HEK293T (cell line): ENCODE measurements around the gene TMEM131.

Experiments
- CTCF ChIA-PET: fragments of 350-600 bp; formaldehyde crosslinking; extraction: SDS; loops from one replicate; lab custom pipeline; 2021; ENCODE audit warnings: antibody characterized with exemption, inconsistent platforms; lab: Yijun Ruan, JAX
- POLR2A ChIA-PET: fragments of 350-600 bp; formaldehyde crosslinking; extraction: SDS; loops from one replicate; lab custom pipeline; 2020; ENCODE audit warnings: antibody characterized with exemption, inconsistent platforms; lab: Yijun Ruan, JAX
- DNase-seq: peaks from one replicate; pipeline ENCODE4 v3.0.0; 2012; ENCODE audit warnings: mixed read lengths; ENCODE audit errors: extremely low spot score
- ARNT ChIP-seq: fragments of 450-650 bp; IDR thresholded peaks from 2 replicates; pipeline ENCODE4 v1.6.1; 2017; ENCODE audit warnings: mild to moderate bottlenecking
- BHLHE40 ChIP-seq: fragments of 450-650 bp; IDR thresholded peaks from 2 replicates; pipeline ENCODE4 v1.6.1; 2016; ENCODE audit warnings: mild to moderate bottlenecking, moderate library complexity, borderline replicate concordance
- CTBP1 ChIP-seq: fragments of 450-650 bp; IDR thresholded peaks from 2 replicates; pipeline ENCODE4 v1.6.1; 2016; ENCODE audit warnings: borderline replicate concordance
- ELF4 ChIP-seq: fragments of 450-650 bp; IDR thresholded peaks from 2 replicates; pipeline ENCODE4 v1.6.1; 2017; ENCODE audit warnings: antibody characterized with exemption
- FOXK2 ChIP-seq: fragments of 450-650 bp; IDR thresholded peaks from 2 replicates; pipeline ENCODE4 v1.6.1; 2016; ENCODE audit warnings: mild to moderate bottlenecking
- FOXM1 ChIP-seq: fragments of 450-650 bp; IDR thresholded peaks from 2 replicates; pipeline ENCODE4 v1.6.1; 2017; ENCODE audit warnings: mild to moderate bottlenecking, borderline replicate concordance
- HDGF ChIP-seq: fragments of 450-650 bp; IDR thresholded peaks from 2 replicates; pipeline ENCODE4 v1.6.1; 2017; ENCODE audit warnings: antibody characterized with exemption, borderline replicate concordance
- L3MBTL2 ChIP-seq: fragments of 450-650 bp; conservative IDR thresholded peaks from 2 replicates; pipeline ENCODE4 v1.6.1; 2016; ENCODE audit warnings: mild to moderate bottlenecking
- LEF1 ChIP-seq: fragments of 450-650 bp; IDR thresholded peaks from 2 replicates; pipeline ENCODE4 v1.6.1; 2017; ENCODE audit warnings: mild to moderate bottlenecking, borderline replicate concordance
- NFRKB ChIP-seq: fragments of 450-650 bp; IDR thresholded peaks from 2 replicates; pipeline ENCODE4 v1.6.1; 2016; ENCODE audit warnings: mild to moderate bottlenecking, moderate library complexity
- PKNOX1 ChIP-seq: fragments of 450-650 bp; IDR thresholded peaks from 2 replicates; pipeline ENCODE4 v1.6.1; 2016
- SP1 ChIP-seq: fragments of 450-650 bp; IDR thresholded peaks from 2 replicates; pipeline ENCODE4 v1.6.1; 2017
- SUZ12 ChIP-seq: fragments of 450-650 bp; IDR thresholded peaks from 2 replicates; pipeline ENCODE4 v1.6.1; 2016; ENCODE audit warnings: mild to moderate bottlenecking
- TARDBP ChIP-seq: fragments of 450-650 bp; IDR thresholded peaks from 2 replicates; pipeline ENCODE4 v1.6.1; 2016
- ZNF384 ChIP-seq: fragments of 450-650 bp; IDR thresholded peaks from 2 replicates; pipeline ENCODE4 v1.6.1; 2016

TMEM131 gene

DNA sequence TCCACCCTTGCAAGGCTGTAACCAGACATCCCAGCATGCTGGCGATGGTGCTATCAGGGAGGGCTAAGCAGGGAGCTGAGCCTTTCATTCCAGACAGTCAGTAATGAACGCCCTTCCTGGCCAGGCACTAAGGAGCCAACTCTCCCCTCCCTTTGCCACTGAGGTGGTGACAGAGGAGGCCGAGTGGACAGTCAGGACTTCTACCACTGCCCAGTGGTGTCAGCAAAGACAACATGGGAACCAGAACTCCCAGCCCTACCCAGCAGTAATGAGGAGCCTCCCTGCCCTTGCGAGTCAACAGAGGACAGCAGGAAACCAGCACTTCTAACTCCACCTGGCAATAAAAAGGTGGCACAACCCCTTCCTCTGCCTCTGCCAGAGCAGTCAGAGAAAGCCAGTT, 213.8 kb downstream of the TMEM131 start:
- ChIA-PET POLR2A (no interaction called here), CTCF (no interaction called here)
- TF ChIP-seq ZNF384 (no peak), FOXK2 (no peak), SP1 (no peak), L3MBTL2 (no peak), FOXM1 (no peak), LEF1 (no peak), SUZ12 (no peak), ARNT (no peak), HDGF (no peak)
- no peak for DNase-seq

- CTCF ChIA-PET, result no interaction called here
- no peak for DNase-seq
- POLR2A ChIA-PET, result no interaction called here
- TF ChIP-seq ARNT (no peak), TARDBP (no peak), NFRKB (no peak), ZNF384 (no peak), BHLHE40 (no peak), CTBP1 (no peak), FOXM1 (no peak), SUZ12 (no peak), ELF4 (no peak)
Measured at GRCh38 chr2:97779141-97779540, 216.6 kb downstream of the TMEM131 start.

GRCh38 chr2:97775074-97775473, 220.7 kb downstream of the TMEM131 start:
- POLR2A ChIA-PET, result no interaction called here
- no peak for DNase-seq
- CTCF ChIA-PET, result interaction anchor here (0.7 to 1.6 kb wide), 8 partner anchors 9 to 282 kb away, joined by 3 to 5 read pairs (median 3); no protein-coding TSS in a partner anchor
- TF ChIP-seq TARDBP (no peak), SP1 (no peak), NFRKB (no peak), BHLHE40 (no peak), ELF4 (no peak), CTBP1 (no peak)

- POLR2A ChIA-PET, result no interaction called here
- peak; percentile 72 for DNase-seq
- TF ChIP-seq L3MBTL2 (no peak), FOXM1 (no peak), BHLHE40 (no peak), NFRKB (no peak), PKNOX1 (no peak), ARNT (no peak)
- CTCF ChIA-PET, result interaction anchor here (0.5 to 1.6 kb wide), 11 partner anchors 10 to 864 kb away, joined by 3 to 5 read pairs (median 3); no protein-coding TSS in a partner anchor
Measured at GRCh38 chr2:97774425-97774824, 221.3 kb downstream of the TMEM131 start.

DNA sequence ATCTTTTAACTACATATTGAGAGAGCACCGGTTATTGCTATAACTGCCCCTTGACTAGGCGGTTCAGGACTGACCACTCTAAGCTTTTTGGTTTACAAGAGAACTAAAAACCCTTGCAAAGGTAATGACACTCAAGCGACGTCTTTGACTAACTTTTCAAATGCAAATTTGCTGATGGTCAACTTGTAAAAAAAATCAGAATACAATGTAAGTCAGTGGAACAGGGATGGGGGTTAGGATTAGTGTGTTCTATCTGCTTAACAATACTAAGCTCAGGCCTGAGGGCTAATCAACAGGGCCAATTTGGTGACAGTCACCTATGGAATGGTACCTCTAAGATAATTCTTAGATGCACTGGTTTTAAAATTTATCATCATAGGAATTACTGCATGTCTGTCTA, 225.3 kb downstream of the TMEM131 start:
- ChIA-PET POLR2A (no interaction called here), CTCF (no interaction called here)
- no peak for DNase-seq
- TF ChIP-seq NFRKB (no peak), SP1 (no peak), LEF1 (no peak), SUZ12 (no peak), ELF4 (no peak), CTBP1 (no peak), PKNOX1 (no peak), HDGF (no peak), L3MBTL2 (no peak), ZNF384 (no peak)

GRCh38 chr2:97769711-97770110, 226.0 kb downstream of the TMEM131 start:
- TF ChIP-seq TARDBP, result no peak
- no peak for TF ChIP-seq L3MBTL2
- ChIA-PET CTCF (interaction anchor here (0.9 kb wide), 1 partner anchor 69 kb away, joined by 3 read pairs; no protein-coding TSS in a partner anchor), POLR2A (no interaction called here)
- no peak for DNase-seq

GRCh38 chr2:97769308-97769707, 226.4 kb downstream of the TMEM131 start:
- no peak for DNase-seq
- POLR2A ChIA-PET, result no interaction called here
- no peak for TF ChIP-seq SUZ12
- no peak for TF ChIP-seq ARNT
- no peak for TF ChIP-seq LEF1
- CTCF ChIA-PET, result interaction anchor here (0.9 kb wide), 1 partner anchor 69 kb away, joined by 3 read pairs; no protein-coding TSS in a partner anchor

DNA sequence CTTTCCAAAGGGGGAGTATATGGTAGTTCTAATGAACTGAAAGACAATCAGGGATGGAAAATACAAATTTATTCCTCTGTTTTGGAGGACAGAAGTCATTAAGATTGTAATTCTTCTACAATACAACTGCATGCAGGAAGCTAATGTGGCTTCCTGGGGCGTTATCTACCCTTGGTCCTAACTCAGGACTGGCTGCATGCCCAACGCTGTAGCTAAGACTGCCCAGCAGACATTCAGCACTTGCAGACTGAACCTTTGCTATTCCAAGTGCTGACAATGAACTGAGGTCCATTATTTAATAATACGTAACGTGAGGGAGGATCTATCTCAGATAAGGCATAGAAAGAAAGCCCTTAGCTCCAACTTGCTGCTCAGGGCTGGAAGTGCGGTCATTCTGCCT, 229.2 kb downstream of the TMEM131 start:
- no peak for TF ChIP-seq NFRKB
- no peak for TF ChIP-seq BHLHE40
- no peak for TF ChIP-seq TARDBP
- no peak for TF ChIP-seq LEF1
- no peak for TF ChIP-seq ZNF384
- no peak for TF ChIP-seq ELF4
- no peak for TF ChIP-seq HDGF
- no peak for TF ChIP-seq FOXK2
- no peak for TF ChIP-seq PKNOX1
- TF ChIP-seq L3MBTL2, result no peak
- TF ChIP-seq SP1, result no peak
- TF ChIP-seq SUZ12, result no peak
- TF ChIP-seq FOXM1, result no peak
- CTCF ChIA-PET, result no interaction called here
- POLR2A ChIA-PET, result no interaction called here
- DNase-seq, result no peak
